HFF-Myc (cell line): Measurements from ENCODE around the gene SLX9.

ENCODE experiments used
- DNase-seq: peaks from one replicate; pipeline ENCODE4 v3.0.0-alpha.2; 2011; ENCODE audit warnings: low read depth; ENCODE audit errors: extremely low read depth
- H3K4me3 ChIP-seq: replicated peaks from 2 replicates; pipeline ENCODE4 v1.5.1; 2011; ENCODE audit warnings: low read depth, mild to moderate bottlenecking, control low read depth, low read length
- CTCF ChIP-seq: IDR thresholded peaks from 2 replicates; pipeline ENCODE4 v1.5.1; 2012; ENCODE audit warnings: mild to moderate bottlenecking, low read depth, low read length, control low read depth; ENCODE audit errors: missing control alignments

Gene SLX9

GRCh38 chr21:44984428-44984791, 44.6 kb downstream of the SLX9 start:
- no peak for TF ChIP-seq CTCF
- no peak for DNase-seq
- no peak overlapping the region for H3K4me3 ChIP-seq

- no peak for DNase-seq
- no peak overlapping the region for H3K4me3 ChIP-seq
- TF ChIP-seq CTCF, result no peak
These were observed 45.1 kb downstream of the SLX9 start for GRCh38 chr21:44984792-44985440.

GRCh38 chr21:44985441-44986401, 45.9 kb downstream of the SLX9 start:
- H3K4me3 ChIP-seq, result no peak overlapping the region
- TF ChIP-seq CTCF, result no peak
- DNase-seq, result no peak

GRCh38 chr21:44986471-44987291, 46.9 kb downstream of the SLX9 start:
- TF ChIP-seq CTCF, result no peak
- no peak for DNase-seq
- H3K4me3 ChIP-seq, result no peak overlapping the region

- TF ChIP-seq CTCF, result no peak
- H3K4me3 ChIP-seq, result no peak overlapping the region
- DNase-seq, result no peak
These were observed 47.6 kb downstream of the SLX9 start for GRCh38 chr21:44987301-44987885.

GRCh38 chr21:44987886-44988606, 48.2 kb downstream of the SLX9 start:
- DNase-seq, result no peak
- no peak overlapping the region for H3K4me3 ChIP-seq
- TF ChIP-seq CTCF, result no peak
